OCI-LY3 (cell line): ENCODE measurements around the gene DAAM2.

ENCODE experiments used
- H2AFZ ChIP-seq: fragments of 200-600, 300-600 bp; shearing (Covaris generic); 2 replicates; pipeline ENCODE4 v1.6.0; 2014; ENCODE audit warnings: antibody characterized with exemption, low read depth, low read length
- H3K27ac ChIP-seq: fragments of 200-600, 300-600 bp; sonication (generic); 2 replicates; pipeline ENCODE4 v1.5.1; 2014; ENCODE audit warnings: mild to moderate bottlenecking, low read length, moderate library complexity, mixed read lengths
- H3K27me3 ChIP-seq: fragments of 200-600, 300-600 bp; sonication (generic); 2 replicates; pipeline ENCODE4 v1.6.1; 2014; ENCODE audit warnings: low read depth, low read length, mixed read lengths
- H3K36me3 ChIP-seq: fragments of 200-600, 300-600 bp; sonication (generic); replicated peaks from 2 replicates; pipeline ENCODE3; 2014; ENCODE audit warnings: low read depth, low read length, mixed read lengths
- H3K4me1 ChIP-seq: fragments of 300-600, 200-600 bp; sonication (generic); 2 replicates; pipeline ENCODE4 v1.6.1; 2014; ENCODE audit warnings: low read length, mixed read lengths
- H3K4me2 ChIP-seq: fragments of 200-600, 300-600 bp; sonication (generic); 2 replicates; pipeline ENCODE4 v1.6.1; 2014; ENCODE audit warnings: low read length, mixed read lengths
- H3K4me3 ChIP-seq: fragments of 300-600, 200-600 bp; sonication (generic); 2 replicates; pipeline ENCODE4 v1.5.1; 2014; ENCODE audit warnings: antibody characterized with exemption, mild to moderate bottlenecking, low read length, moderate library complexity
- H3K79me2 ChIP-seq: fragments of 300-600, 200-600 bp; shearing (Covaris generic); 2 replicates; pipeline ENCODE4 v1.6.1; 2014; ENCODE audit warnings: mild to moderate bottlenecking, low read length, mixed read lengths
- H3K9ac ChIP-seq: fragments of 300-600, 200-600 bp; shearing (Covaris generic); 2 replicates; pipeline ENCODE4 v1.6.0; 2014; ENCODE audit warnings: mild to moderate bottlenecking, low read length, moderate library complexity
- H3K9me3 ChIP-seq: fragments of 200-600, 300-600 bp; shearing (Covaris generic); 2 replicates; pipeline ENCODE4 v1.6.1; 2014; ENCODE audit warnings: low read length, mixed read lengths; ENCODE audit not compliant: insufficient read depth
- H4K20me1 ChIP-seq: fragments of 200-600, 300-600 bp; sonication (generic); 2 replicates; pipeline ENCODE4 v1.6.1; 2016; ENCODE audit warnings: low read length, mixed read lengths; ENCODE audit not compliant: insufficient read depth
- CTCF ChIP-seq: fragments of 200-600, 300-600 bp; sonication (generic); IDR thresholded peaks from 2 replicates; pipeline ENCODE4 v1.5.1; 2014; ENCODE audit warnings: antibody characterized with exemption, low read length, low read depth
- EZH2phosphoT487 ChIP-seq: fragments of 200-600 bp; shearing (Covaris generic); IDR thresholded peaks from 2 replicates; pipeline ENCODE4 v1.6.1; 2018; ENCODE audit warnings: antibody characterized with exemption, mixed run types, low read depth

Gene DAAM2

GRCh38 chr6:39926668-39927067 is 134.5 kb downstream of the DAAM2 start:
- Histone ChIP-seq H4K20me1 (no peaks in the 10 kb centered on the region), H3K9me3 (no peaks in the 10 kb centered on the region), H3K36me3 (no peaks in the 10 kb centered on the region), H3K4me2 (no peak overlapping the region), H3K4me3 (no peak overlapping the region), H3K27me3 (peaks cover 24% of the 10 kb centered on the region), H2AFZ (no peak overlapping the region), H3K9ac (no peak overlapping the region), H3K27ac (no peak overlapping the region), H3K79me2 (no peaks in the 10 kb centered on the region), H3K4me1 (no peaks in the 10 kb centered on the region)
- no peak for TF ChIP-seq CTCF
- TF ChIP-seq EZH2phosphoT487, result no peak

- no peak overlapping the region for H3K27ac ChIP-seq
Observed at GRCh38 chr6:39927159-39927558, 135.0 kb downstream of the DAAM2 start.

GRCh38 chr6:39929039-39929732 is 137.0 kb downstream of the DAAM2 start:
- no peak overlapping the region for H2AFZ ChIP-seq
- no peaks in the 10 kb centered on the region for H4K20me1 ChIP-seq
- peaks cover 34% of the 10 kb centered on the region for H3K27me3 ChIP-seq
- peaks cover 12% of the 10 kb centered on the region for H3K4me1 ChIP-seq
- no peaks in the 10 kb centered on the region for H3K9me3 ChIP-seq
- TF ChIP-seq CTCF (no peak), EZH2phosphoT487 (no peak)
- no peak overlapping the region for H3K27ac ChIP-seq
- H3K4me3 ChIP-seq, result no peak overlapping the region
- H3K79me2 ChIP-seq, result no peaks in the 10 kb centered on the region
- H3K9ac ChIP-seq, result no peak overlapping the region
- no peak overlapping the region for H3K4me2 ChIP-seq
- H3K36me3 ChIP-seq, result no peaks in the 10 kb centered on the region

More at GRCh38 chr6:39927159-39927558, 135.0 kb downstream of the DAAM2 start:
- H3K27me3 ChIP-seq, result peaks cover 29% of the 10 kb centered on the region
- H3K9me3 ChIP-seq, result no peaks in the 10 kb centered on the region
- H3K4me2 ChIP-seq, result no peak overlapping the region
- no peaks in the 10 kb centered on the region for H4K20me1 ChIP-seq
- H3K9ac ChIP-seq, result no peak overlapping the region
- 0 out of 2 replicates have a peak, but pooled peaks cover 1% of the 10 kb centered on the region for H3K4me1 ChIP-seq
- H3K79me2 ChIP-seq, result no peaks in the 10 kb centered on the region
- no peak overlapping the region for H2AFZ ChIP-seq
- TF ChIP-seq EZH2phosphoT487, result no peak
- no peak overlapping the region for H3K4me3 ChIP-seq
- H3K36me3 ChIP-seq, result no peaks in the 10 kb centered on the region

GRCh38 chr6:39929733-39930461 is 137.7 kb downstream of the DAAM2 start:
- no peak overlapping the region for H3K4me3 ChIP-seq
- no peak overlapping the region for H3K4me2 ChIP-seq

More at GRCh38 chr6:39929733-39930461, 137.7 kb downstream of the DAAM2 start:
- TF ChIP-seq CTCF (no peak), EZH2phosphoT487 (no peak)
- no peaks in the 10 kb centered on the region for H4K20me1 ChIP-seq
- H3K79me2 ChIP-seq, result no peaks in the 10 kb centered on the region
- H3K36me3 ChIP-seq, result no peaks in the 10 kb centered on the region
- H3K27me3 ChIP-seq, result peaks cover 34% of the 10 kb centered on the region
- peaks cover 12% of the 10 kb centered on the region for H3K4me1 ChIP-seq
- no peak overlapping the region for H3K9ac ChIP-seq
- no peak overlapping the region for H2AFZ ChIP-seq
- no peaks in the 10 kb centered on the region for H3K9me3 ChIP-seq
- no peak overlapping the region for H3K27ac ChIP-seq
